EL (cell line): ENCODE data around the gene ANKRD9.

ENCODE experiments used
- DNase-seq: peaks from one replicate; pipeline ENCODE4 v3.0.0-alpha.2; 2016

The ANKRD9 gene

DNA sequence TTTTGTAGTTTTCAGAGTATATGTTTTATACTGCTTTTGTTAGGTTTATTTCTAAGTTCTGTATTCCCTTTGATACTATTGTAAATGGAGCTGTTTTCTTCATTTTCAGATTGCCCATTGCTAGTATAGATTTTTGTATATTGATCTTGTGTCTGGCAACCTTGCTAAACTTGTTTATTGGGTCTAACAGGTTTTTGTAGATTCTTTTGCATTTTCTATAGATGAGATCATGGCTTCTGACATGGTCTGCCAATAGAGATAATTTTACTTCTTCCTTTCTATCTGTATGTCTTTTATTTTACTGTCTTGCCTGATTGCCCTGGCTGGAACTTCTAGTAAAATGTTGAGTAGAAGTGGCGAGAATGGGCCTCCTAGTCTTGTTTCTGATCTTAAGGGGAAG is 40.3 kb downstream of the ANKRD9 start:
- DNase-seq = no peak

DNA sequence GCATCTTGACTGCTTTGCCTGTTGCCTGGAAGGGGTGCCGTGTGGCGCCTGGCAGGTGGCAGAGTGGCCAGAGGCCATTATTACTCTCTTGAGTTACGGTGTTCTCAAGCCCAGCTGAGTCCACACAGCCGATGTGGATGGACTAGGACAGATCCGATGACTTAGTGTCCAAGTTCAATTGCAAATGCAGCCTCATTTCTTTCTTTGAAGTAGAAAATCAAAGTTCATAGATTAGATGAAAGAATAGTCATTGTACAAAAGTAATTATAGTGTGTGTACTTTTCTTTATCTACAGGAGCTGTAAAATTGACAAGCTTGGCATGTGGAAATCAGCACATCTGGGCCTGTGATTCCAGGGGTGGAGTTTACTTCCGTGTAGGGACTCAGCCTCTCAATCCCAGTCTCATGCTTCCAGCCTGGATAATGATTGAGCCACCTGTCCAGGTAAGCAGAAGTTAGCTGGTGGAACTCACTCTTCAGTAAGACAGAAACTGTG is 44.7 kb downstream of the ANKRD9 start:
- DNase-seq = no peak

DNA sequence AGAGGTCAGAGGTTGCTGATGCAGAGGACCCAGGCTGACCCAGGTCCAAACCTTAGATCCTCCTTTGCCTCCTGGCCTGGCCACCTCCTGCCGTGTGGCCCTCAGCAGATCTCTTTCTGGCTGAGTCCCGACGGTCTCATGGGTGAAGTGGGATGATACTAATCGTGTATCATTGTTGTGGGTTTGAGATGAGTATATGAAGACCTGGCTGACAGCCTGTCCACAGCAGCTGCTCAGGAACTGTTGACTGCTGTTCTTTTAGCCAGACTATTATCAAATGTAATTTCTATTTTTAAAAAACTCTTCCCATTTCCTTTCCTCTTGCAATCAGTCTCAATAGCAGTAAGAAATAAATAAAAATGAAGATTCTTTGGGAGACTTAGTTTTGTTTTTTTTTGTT is 45.6 kb downstream of the ANKRD9 start:
- DNase-seq = no peak

- no peak for DNase-seq
Measured at GRCh38 chr14:102462391-102462790, 47.2 kb downstream of the ANKRD9 start.

DNA sequence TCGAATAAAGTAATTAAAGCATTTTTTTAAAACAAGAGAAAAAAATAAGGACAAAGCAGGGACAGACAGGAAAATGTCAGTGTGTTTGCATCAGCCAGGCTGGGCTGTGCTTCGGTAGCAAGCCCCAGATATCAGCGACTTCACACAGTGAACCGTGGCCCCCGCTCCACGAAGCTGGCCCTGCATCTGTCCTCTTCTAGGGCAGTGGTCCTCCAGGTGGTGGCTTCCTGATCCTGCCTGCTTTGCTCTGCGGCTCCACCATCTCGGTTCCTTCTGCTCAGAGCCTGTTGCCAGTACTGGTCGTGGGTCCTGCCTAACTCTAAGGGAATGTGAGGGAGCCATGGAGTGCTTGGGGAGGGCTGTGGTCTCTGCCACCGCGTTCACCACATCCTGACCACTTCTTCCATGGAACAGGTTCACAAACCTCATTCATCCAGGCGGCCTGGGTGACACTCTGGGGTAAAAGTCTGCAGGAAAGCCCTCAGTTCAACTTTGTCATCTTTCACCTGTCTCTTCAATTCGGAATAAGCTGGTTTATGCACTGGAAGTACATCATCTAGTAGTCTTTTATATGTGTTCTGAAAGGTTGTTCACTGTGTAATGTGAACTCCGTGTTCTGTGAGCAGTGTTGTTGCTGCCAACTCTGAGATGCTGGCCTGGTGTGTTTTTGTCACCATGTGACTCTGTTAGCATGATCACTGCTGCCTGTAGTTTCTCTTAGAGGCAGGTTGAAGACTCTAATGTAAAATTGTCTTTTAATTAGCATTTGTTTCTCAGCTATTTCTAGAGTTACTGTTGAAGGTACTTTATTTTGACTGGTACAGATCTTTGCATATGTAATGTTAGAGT is 47.9 kb downstream of the ANKRD9 start:
- DNase-seq = no peak

DNA sequence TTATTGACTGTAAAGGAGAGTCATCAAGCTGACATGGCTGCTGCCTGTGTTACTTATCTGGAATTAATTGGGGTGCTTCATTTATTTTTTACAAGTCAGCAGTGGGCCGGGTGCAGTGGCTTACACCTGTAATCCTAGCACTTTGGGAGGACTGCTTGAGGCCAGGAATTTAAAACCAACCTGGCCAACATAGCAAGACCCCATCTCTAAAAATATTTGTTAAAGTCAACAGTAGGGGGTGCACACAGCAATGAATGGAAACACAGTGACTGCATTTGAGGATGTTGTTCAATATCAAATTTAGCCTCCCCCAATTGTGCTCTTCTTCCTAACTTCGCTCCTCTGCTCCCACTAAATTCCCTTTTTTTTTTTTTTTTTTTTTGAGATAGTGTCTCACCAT is 52.1 kb downstream of the ANKRD9 start:
- no peak for DNase-seq

DNA sequence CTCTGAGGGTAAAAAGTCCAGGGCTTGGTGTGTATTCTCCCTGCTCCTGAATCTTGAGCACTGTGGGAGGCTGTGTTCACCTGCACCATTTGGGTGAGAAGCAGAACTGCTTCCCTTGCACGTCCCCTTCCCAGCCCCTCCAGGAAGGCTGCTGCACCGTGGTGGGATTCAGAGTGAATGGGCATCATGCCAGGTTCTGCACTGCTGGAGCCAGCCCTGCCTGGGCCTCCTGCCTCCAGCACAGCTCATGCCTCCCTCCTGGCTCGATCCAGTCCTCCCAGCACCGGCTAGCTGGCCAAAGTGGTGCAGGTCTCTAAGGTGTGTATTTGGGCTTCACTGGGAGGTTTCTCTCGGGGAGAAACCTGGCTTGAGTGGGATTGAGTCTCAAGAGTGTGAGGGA is 54.9 kb downstream of the ANKRD9 start:
- no peak for DNase-seq

DNA sequence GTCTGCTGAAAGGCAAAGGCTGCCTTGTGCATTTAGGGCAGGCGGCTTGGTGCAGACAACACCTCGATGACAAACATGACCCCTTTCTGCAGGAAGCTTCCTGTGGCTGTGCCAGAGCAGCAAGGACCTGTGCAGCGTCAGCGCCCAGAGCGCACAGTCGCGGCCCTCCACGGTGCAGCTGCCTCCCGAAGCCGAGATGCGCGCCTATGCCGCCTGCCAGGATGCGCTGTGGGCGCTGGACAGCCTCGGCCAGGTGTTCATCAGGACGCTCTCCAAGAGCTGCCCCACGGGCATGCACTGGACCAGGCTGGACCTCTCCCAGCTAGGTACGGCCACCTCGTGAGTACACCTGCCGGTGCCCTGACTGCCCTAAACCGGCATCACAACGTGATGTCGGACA is 57.3 kb downstream of the ANKRD9 start:
- no peak for DNase-seq
